H9 (cell line): ENCODE measurements around the gene FRRS1L. TPM values are rescaled to one million over a fixed set of nuclear protein-coding genes. Genes with fewer than 3 reads are reported as not detected.

ENCODE experiments used
- DNase-seq: peaks from one replicate; pipeline ENCODE4 v3.0.0-alpha.2; 2017
- H2AFZ ChIP-seq: one replicate; pipeline ENCODE4 v1.6.1; 2013; ENCODE audit warnings: mild to moderate bottlenecking, low read length, control low read depth, moderate library complexity
- H2AK5ac ChIP-seq: 2 replicates; pipeline ENCODE4 v1.6.1; 2013; ENCODE audit warnings: low read length, control low read depth, mixed read lengths; ENCODE audit not compliant: insufficient read length
- H2BK120ac ChIP-seq: one replicate; pipeline ENCODE4 v1.6.1; 2013; ENCODE audit warnings: low read depth, mild to moderate bottlenecking, low read length, control low read depth, inconsistent platforms; ENCODE audit not compliant: poor library complexity, severe bottlenecking
- H2BK12ac ChIP-seq: 2 replicates; pipeline ENCODE4 v1.6.1; 2013; ENCODE audit warnings: low read length, control low read depth, mixed read lengths, low read depth; ENCODE audit not compliant: insufficient read length
- H2BK15ac ChIP-seq: 2 replicates; pipeline ENCODE4 v1.6.1; 2013; ENCODE audit warnings: low read depth, low read length, control low read depth
- H2BK20ac ChIP-seq: one replicate; pipeline ENCODE4 v1.6.1; 2013; ENCODE audit warnings: low read depth, mild to moderate bottlenecking, low read length, control low read depth, inconsistent platforms; ENCODE audit not compliant: poor library complexity, severe bottlenecking
- H2BK5ac ChIP-seq: 2 replicates; pipeline ENCODE4 v1.6.1; 2013; ENCODE audit warnings: low read length, control low read depth, mixed read lengths; ENCODE audit not compliant: insufficient read length
- H3K14ac ChIP-seq: 2 replicates; pipeline ENCODE4 v1.6.1; 2013; ENCODE audit warnings: low read length, control low read depth; ENCODE audit not compliant: insufficient read depth
- H3K18ac ChIP-seq: 2 replicates; pipeline ENCODE4 v1.6.1; 2013; ENCODE audit warnings: low read depth, mild to moderate bottlenecking, mixed read lengths, low read length, control low read depth; ENCODE audit not compliant: insufficient read length
- H3K23ac ChIP-seq: 2 replicates; pipeline ENCODE4 v1.6.1; 2013; ENCODE audit warnings: low read length, control low read depth, mixed read lengths, low read depth; ENCODE audit not compliant: insufficient read length
- H3K23me2 ChIP-seq: 2 replicates; pipeline ENCODE4 v1.6.1; 2013; ENCODE audit warnings: low read depth, mild to moderate bottlenecking, mixed read lengths, low read length, control low read depth; ENCODE audit not compliant: insufficient read length, poor library complexity, severe bottlenecking
- H3K27ac ChIP-seq: 2 replicates; pipeline ENCODE4 v1.5.1; 2013; ENCODE audit warnings: low read length, control low read depth, mixed read lengths, low read depth; ENCODE audit not compliant: insufficient read length
- H3K27me3 ChIP-seq: 2 replicates; pipeline ENCODE4 v1.6.1; 2013; ENCODE audit warnings: low read length, control low read depth, inconsistent platforms; ENCODE audit not compliant: insufficient read depth
- H3K4ac ChIP-seq: 2 replicates; pipeline ENCODE4 v1.6.1; 2013; ENCODE audit warnings: low read depth, mild to moderate bottlenecking, control low read depth, inconsistent platforms, low read length, moderate library complexity
- H3K4me1 ChIP-seq: 2 replicates; pipeline ENCODE4 v1.6.1; 2013; ENCODE audit warnings: low read length, control low read depth, inconsistent platforms; ENCODE audit not compliant: insufficient read depth
- H3K4me2 ChIP-seq: 2 replicates; pipeline ENCODE4 v1.6.1; 2013; ENCODE audit warnings: low read length, control low read depth, mixed read lengths; ENCODE audit not compliant: insufficient read length, insufficient read depth
- H3K56ac ChIP-seq: 2 replicates; pipeline ENCODE4 v1.6.1; 2013; ENCODE audit warnings: low read depth, mild to moderate bottlenecking, mixed read lengths, low read length, control low read depth; ENCODE audit not compliant: insufficient read length
- H3K79me1 ChIP-seq: 2 replicates; pipeline ENCODE4 v1.6.1; 2013; ENCODE audit warnings: low read depth, mild to moderate bottlenecking, moderate library complexity, low read length, control low read depth, inconsistent platforms; ENCODE audit not compliant: insufficient read depth, poor library complexity, severe bottlenecking
- H3K79me2 ChIP-seq: 2 replicates; pipeline ENCODE4 v1.6.1; 2013; ENCODE audit warnings: low read length, control low read depth, inconsistent platforms; ENCODE audit not compliant: insufficient read depth
- H3K9ac ChIP-seq: 2 replicates; pipeline ENCODE4 v1.6.1; 2013; ENCODE audit warnings: low read length, control low read depth, mixed read lengths; ENCODE audit not compliant: insufficient read length; ENCODE audit errors: extremely low read depth
- H3K9me3 ChIP-seq: one replicate; pipeline ENCODE4 v1.6.1; 2013; ENCODE audit warnings: low read depth, low read length, inconsistent platforms; ENCODE audit not compliant: control insufficient read depth
- H3T11ph ChIP-seq: one replicate; pipeline ENCODE4 v1.6.1; 2013; ENCODE audit warnings: mild to moderate bottlenecking, low read length, control low read depth, inconsistent platforms
- H4K20me1 ChIP-seq: one replicate; pipeline ENCODE4 v1.6.1; 2013; ENCODE audit not compliant: control insufficient read depth, insufficient read length, insufficient read depth
- H4K5ac ChIP-seq: 2 replicates; pipeline ENCODE4 v1.6.1; 2013; ENCODE audit warnings: low read depth, mild to moderate bottlenecking, mixed read lengths, low read length, control low read depth; ENCODE audit not compliant: insufficient read length
- H4K8ac ChIP-seq: replicated peaks from 2 replicates; pipeline ENCODE4 v1.6.1; 2013; ENCODE audit warnings: low read length, control low read depth, mixed read lengths, low read depth; ENCODE audit not compliant: insufficient read length
- H4K91ac ChIP-seq: 2 replicates; pipeline ENCODE4 v1.6.1; 2013; ENCODE audit warnings: low read depth, mild to moderate bottlenecking, moderate library complexity, mixed read lengths, low read length, control low read depth; ENCODE audit not compliant: insufficient read length
- H3K27ac Mint-ChIP-seq, 3 experiments: 2 replicates in 2 of 3; 3 replicates in 1 of 3; pipeline ENCODE4 v1.8.0; 2020 to 2021; ENCODE audit warnings: mixed read lengths in 3 of 3, mild to moderate bottlenecking in 1 of 3, moderate library complexity in 1 of 3
- H3K27me3 Mint-ChIP-seq: 2 replicates; pipeline ENCODE4 v1.8.0; 2021; ENCODE audit warnings: low read depth, mild to moderate bottlenecking, moderate library complexity, mixed read lengths
- H3K36me3 Mint-ChIP-seq, 3 experiments: 2 replicates in 2 of 3; 3 replicates in 1 of 3; pipeline ENCODE4 v1.8.0; 2020 to 2021; ENCODE audit warnings: low read depth in 3 of 3, mixed read lengths in 3 of 3; ENCODE audit not compliant: insufficient read depth in 1 of 3
- H3K4me1 Mint-ChIP-seq, 2 experiments: 2 replicates each; pipeline ENCODE4 v1.8.0; 2020; ENCODE audit warnings: mixed read lengths in 2 of 2
- H3K4me3 Mint-ChIP-seq, 2 experiments: 2 replicates in 1 of 2; 3 replicates in 1 of 2; pipeline ENCODE4 v1.8.0; 2020 to 2021; ENCODE audit warnings: mild to moderate bottlenecking in 2 of 2, mixed read lengths in 2 of 2, moderate library complexity in 1 of 2
- H3K9me3 Mint-ChIP-seq, 2 experiments: 2 replicates in 1 of 2; 3 replicates in 1 of 2; pipeline ENCODE4 v1.8.0; 2020; ENCODE audit warnings: mild to moderate bottlenecking in 2 of 2, mixed read lengths in 2 of 2, moderate library complexity in 1 of 2
- WGBS: extraction: QIAGEN DNeasy Blood & Tissue Kit; methylation state at CpG from one replicate; pipeline ENCODE4 v1.1.7; 2013; ENCODE audit warnings: missing lambda C conversion rate, low lambda C conversion rate, mixed read lengths; ENCODE audit not compliant: insufficient read length; ENCODE audit errors: extremely low coverage; 5-methylcytosine and 5-hydroxymethylcytosine counted together
- total RNA-seq: library from RNA; stranded (reverse); gene quantifications from 2 replicates; pipeline ENCODE4 v1.2.1, GENCODE V29; 2021
- TF ChIP-seq, protein P1 (sequence below): fragments of 200-600 bp; sonication (generic); conservative IDR thresholded peaks from 3 replicates; pipeline ENCODE4 v1.8.0; 2021; ENCODE audit warnings: antibody characterized with exemption, mild to moderate bottlenecking

FRRS1L gene
- total RNA-seq, 1 experiment from 2014 or later, result 3.3 TPM

DNA sequence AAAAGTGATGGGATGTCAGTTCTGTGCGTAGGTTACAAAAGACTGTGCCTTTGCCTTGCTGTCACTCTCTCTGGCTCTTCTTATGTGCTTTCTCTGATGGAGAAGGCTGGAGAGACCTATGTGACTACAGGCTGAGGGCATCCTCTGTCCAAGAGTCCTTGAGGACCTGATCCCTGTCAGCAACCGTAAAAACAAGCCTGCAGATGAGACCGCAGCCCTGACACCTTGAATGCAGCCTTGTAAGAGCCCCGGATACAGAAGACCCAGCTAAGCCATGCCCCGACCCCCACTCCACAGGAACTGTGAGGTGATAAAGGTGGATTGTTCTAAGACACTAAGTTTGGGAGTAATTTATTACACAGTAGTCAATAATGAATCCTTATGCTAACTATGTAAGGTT lies 32.6 kb upstream of the FRRS1L start:
- H3K18ac ChIP-seq, result no peak overlapping the region
- H4K91ac ChIP-seq, result no peak overlapping the region
- Mint-ChIP-seq H3K27me3 (no peaks in the 10 kb centered on the region), H3K27ac (peak overlapping the region in 1 of 3 experiments; percentile 91; a peak in 1 of 7 replicates), H3K9me3 (no peaks in the 10 kb centered on the region), H3K4me1 (peaks cover 9 to 12% of the 10 kb centered on the region in 2 experiments; a peak in 3 of 4 replicates), H3K36me3 (peaks cover 0 to 2% (median 0%) of the 10 kb centered on the region in 3 experiments; a peak in 1 of 7 replicates), H3K4me3 (no peak overlapping the region)
- no peak overlapping the region for H3K4ac ChIP-seq
- H2BK5ac ChIP-seq, result no peak overlapping the region
- no peaks in the 10 kb centered on the region for H3K4me1 ChIP-seq
- no peak overlapping the region for H2BK120ac ChIP-seq
- no CpG with 5 or more reads among the region's 5 CpGs for WGBS
- H2BK20ac ChIP-seq, result no peak overlapping the region
- no peaks in the 10 kb centered on the region for H3K9me3 ChIP-seq
- H2AFZ ChIP-seq, result no peak overlapping the region
- no peak overlapping the region for H3K9ac ChIP-seq
- no peak overlapping the region for H2BK12ac ChIP-seq
- no peak overlapping the region for H3K14ac ChIP-seq
- no peaks in the 10 kb centered on the region for H3K23me2 ChIP-seq
- no peak overlapping the region for H4K5ac ChIP-seq
- H3K27ac ChIP-seq, result no peak overlapping the region
- H3T11ph ChIP-seq, result no peak overlapping the region
- no peak overlapping the region for H4K8ac ChIP-seq
- no peaks in the 10 kb centered on the region for H3K27me3 ChIP-seq
- H3K79me1 ChIP-seq, result no peaks in the 10 kb centered on the region
- no peak for DNase-seq
- no peaks in the 10 kb centered on the region for H3K79me2 ChIP-seq
- H3K56ac ChIP-seq, result no peak overlapping the region
- no peak overlapping the region for H3K23ac ChIP-seq
- no peak overlapping the region for H2BK15ac ChIP-seq
- TF ChIP-seq, protein P1, sequence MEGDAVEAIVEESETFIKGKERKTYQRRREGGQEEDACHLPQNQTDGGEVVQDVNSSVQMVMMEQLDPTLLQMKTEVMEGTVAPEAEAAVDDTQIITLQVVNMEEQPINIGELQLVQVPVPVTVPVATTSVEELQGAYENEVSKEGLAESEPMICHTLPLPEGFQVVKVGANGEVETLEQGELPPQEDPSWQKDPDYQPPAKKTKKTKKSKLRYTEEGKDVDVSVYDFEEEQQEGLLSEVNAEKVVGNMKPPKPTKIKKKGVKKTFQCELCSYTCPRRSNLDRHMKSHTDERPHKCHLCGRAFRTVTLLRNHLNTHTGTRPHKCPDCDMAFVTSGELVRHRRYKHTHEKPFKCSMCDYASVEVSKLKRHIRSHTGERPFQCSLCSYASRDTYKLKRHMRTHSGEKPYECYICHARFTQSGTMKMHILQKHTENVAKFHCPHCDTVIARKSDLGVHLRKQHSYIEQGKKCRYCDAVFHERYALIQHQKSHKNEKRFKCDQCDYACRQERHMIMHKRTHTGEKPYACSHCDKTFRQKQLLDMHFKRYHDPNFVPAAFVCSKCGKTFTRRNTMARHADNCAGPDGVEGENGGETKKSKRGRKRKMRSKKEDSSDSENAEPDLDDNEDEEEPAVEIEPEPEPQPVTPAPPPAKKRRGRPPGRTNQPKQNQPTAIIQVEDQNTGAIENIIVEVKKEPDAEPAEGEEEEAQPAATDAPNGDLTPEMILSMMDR, result no peak
- H4K20me1 ChIP-seq, result no peaks in the 10 kb centered on the region
- no peak overlapping the region for H2AK5ac ChIP-seq
- H3K4me2 ChIP-seq, result no peak overlapping the region
